ENCODE measurements around the gene OR10J1.

GRCh38 chr1:159428536-159428935 lies 11.0 kb upstream of the OR10J1 start:
- no peak for TF ChIP-seq CTCF (IDR thresholded peaks at IDR 0.05; ENCODE audit: poor library complexity)
- no peak for TF ChIP-seq EZH2 (IDR thresholded peaks at IDR 0.05; ENCODE audit: borderline replicate concordance)
